GM13976 (cell line): ENCODE measurements around the gene NRXN2.

Experiments used
- DNase-seq: peaks from one replicate; pipeline ENCODE4 v3.0.0; 2012; ENCODE audit warnings: low spot score
- in situ Hi-C: fragments of 300-500 bp; cut with MboI; formaldehyde crosslinking; loops from one replicate; pipeline ENCODE4 v1.12.0; 2022; ENCODE audit warnings: low sequenced_read_pairs, mixed read lengths, inconsistent platforms; ENCODE audit not compliant: unreplicated experiment
- TF ChIP-seq, protein P1 (sequence below): IDR thresholded peaks from 2 replicates; pipeline ENCODE4 v1.5.1; 2012; ENCODE audit warnings: borderline replicate concordance, mild to moderate bottlenecking; ENCODE audit not compliant: insufficient read depth; ENCODE audit errors: extremely low read depth, missing control alignments, control extremely low read depth

The NRXN2 gene

DNA sequence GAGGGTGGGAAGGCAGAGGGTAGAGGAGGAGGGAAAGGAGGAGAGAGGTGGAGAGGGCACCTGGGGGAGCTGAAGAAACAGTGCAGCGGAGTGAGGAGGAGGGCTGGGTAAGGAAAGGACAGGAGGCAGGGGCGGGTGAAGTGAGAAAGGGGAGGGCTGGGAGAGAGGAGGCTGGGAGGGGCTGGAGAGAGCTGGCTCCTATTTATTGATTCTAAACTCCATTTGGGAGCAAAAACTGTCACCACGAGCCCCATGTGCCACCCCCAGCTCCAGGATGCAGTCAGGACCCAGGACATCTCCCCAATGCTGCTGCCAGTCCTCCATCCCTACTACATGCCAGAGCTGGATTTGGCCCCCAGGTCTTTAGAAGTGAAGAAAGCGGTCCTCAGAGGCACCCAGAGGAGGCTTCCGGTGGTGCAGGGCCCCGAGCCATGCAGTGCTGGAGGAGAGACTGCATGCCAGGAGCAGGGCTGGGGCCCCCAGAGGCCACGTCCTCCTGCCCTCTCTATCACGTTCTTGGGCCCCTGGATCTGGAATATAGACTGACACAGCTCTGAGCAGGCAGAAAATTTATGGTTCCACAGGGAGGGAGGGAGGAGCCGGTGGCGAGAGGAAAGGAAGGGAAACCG is 78.2 kb downstream of the NRXN2 start:
- no peak for DNase-seq
- in situ Hi-C loops = no loop called here
- TF ChIP-seq, protein P1, sequence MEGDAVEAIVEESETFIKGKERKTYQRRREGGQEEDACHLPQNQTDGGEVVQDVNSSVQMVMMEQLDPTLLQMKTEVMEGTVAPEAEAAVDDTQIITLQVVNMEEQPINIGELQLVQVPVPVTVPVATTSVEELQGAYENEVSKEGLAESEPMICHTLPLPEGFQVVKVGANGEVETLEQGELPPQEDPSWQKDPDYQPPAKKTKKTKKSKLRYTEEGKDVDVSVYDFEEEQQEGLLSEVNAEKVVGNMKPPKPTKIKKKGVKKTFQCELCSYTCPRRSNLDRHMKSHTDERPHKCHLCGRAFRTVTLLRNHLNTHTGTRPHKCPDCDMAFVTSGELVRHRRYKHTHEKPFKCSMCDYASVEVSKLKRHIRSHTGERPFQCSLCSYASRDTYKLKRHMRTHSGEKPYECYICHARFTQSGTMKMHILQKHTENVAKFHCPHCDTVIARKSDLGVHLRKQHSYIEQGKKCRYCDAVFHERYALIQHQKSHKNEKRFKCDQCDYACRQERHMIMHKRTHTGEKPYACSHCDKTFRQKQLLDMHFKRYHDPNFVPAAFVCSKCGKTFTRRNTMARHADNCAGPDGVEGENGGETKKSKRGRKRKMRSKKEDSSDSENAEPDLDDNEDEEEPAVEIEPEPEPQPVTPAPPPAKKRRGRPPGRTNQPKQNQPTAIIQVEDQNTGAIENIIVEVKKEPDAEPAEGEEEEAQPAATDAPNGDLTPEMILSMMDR = no peak

DNA sequence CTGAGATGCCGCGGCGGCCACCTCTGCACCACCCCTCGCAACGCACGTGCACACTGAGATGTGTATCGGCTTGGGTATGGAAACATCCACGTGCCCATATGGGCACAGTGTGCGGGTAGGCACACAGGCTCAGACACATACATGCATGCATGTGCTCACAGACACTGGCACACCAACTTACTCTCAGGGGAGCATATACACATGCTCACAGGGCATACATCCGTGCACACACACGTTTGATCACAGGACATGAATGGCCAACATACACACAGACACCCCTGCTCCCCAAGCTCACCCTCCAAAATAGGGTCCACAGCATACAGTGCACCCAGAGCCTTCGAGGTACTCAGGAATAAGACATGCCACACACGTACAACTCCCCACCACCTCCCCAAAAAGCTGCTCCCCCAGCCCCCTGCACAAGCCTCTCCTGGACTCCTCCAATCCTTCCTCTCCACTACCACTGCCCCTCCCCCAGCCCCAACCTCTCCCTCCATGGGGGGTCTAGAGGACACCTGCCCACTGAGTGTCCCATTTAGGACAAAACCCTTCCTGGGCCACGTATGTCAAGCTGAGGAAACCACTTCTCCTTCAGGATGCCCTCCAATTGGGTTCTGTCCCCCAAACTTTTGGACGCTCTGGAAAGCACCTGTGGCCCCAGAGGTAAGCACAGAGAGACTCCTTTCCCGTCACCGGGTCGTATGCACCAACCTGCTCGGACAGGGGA is 78.9 kb downstream of the NRXN2 start:
- in situ Hi-C loops = no loop called here
- TF ChIP-seq, protein P1 = no peak
- DNase-seq = no peak

DNA sequence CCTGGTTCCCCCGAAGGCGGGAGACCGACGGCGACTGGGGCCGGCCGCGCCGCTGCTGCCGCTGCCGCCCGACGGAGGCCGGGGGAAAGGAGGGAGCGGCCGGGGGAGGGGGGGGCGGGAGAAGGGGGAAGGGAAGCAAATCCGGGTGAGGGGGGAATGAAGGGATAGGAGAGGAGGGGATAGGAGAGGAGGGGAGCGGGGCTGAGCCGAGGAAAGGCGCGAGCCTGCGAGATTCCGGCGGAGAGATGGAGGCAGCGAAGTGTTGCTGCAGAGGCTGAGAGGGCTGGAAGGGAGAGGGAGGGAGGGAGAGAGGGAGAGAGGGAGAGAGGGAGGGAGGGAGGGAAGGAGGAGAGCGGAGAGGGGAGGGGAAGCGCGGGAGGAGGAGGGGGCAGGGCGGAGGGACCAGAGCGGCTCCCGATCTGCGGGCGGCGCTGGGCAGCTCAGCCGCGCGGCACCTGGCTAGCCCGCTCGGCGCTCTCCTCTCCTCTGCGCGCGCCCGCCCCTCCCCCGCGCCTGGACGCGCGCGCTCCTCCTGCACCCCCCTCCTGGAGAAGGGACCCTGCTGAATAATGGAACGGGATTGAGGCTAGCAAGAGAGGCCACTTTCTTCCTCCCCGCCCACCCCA is 79.6 kb downstream of the NRXN2 start:
- no peak for DNase-seq
- in situ Hi-C loops = no loop called here
- TF ChIP-seq, protein P1 = no peak

DNA sequence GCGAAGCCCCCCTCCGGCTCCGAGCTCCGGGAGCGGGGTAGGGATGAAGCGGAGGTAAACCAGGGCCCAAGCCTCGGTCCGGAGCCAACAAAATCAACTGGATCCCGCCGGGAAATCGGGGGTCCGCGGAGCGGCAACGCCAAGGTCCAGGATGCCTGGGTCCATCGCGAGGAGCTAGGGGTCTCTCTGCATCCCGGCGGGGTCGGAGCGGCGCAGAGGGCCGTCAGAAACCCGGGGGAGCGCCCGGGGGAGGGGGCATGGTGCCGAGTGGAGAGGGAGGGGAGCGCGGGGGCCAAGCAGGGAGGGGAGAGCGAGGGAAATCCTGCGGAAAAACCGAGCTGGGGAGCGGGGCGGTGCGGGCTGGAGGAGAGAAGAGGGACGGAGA is 80.1 kb downstream of the NRXN2 start:
- in situ Hi-C loops = no loop called here
- no peak for DNase-seq
- TF ChIP-seq, protein P1 = no peak

DNA sequence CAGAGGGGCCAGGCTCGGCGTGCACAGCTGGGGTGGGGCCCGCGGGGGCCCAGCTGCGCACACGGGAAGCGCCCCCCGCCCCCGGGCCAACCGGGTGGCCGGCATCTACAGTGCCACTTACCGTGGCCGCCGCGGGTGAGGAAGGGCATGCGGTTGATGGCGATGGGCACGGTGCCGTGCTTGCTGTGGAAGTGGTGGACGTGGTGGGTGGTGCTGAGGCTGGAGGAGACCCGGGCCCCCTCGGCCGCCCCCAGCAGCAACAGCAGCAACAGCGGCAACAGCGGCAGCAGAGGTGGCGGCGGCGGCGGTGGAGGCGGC is 80.6 kb downstream of the NRXN2 start:
- DNase-seq = no peak
- in situ Hi-C loops = no loop called here
- TF ChIP-seq, protein P1 = no peak

DNA sequence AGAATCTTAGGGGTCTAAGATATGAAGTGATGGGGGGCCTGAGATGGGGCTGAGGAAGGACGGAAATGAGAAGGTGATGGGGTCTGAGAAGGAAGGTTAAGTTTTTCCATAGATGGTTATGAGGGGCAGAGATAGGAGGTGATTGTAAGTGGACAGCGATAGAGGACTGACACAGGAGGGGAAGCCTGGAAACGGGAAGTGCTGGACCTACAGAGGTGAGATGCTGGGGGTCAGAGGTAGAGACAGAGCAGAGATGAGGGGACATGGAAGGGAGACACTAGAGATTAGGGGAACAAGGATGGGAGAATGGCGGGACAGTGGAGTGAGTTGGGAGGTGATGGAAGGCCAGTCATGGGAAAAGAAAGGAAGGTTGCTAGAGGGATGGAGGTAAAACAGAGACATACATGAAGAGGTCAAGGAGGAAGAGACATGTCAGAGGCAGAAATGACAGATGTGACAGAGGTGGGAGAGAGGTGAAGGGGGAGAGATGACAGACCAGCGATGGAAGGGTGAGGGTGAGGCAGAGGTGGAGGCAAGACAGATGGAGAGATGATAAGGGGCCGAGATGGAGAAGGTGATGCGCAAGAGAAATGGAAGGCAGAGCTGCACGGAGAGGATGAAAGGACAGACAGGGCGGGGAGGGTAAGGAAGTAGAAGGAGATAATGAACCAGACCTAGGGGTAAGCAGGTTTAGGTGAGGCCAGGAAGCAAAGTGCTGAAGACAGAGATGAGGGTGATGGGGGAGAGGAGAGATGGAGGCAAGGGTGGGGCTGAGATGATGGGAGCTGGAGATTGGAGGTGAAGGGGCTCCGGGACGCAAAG is 81.2 kb downstream of the NRXN2 start:
- TF ChIP-seq, protein P1 = no peak
- in situ Hi-C loops = no loop called here

More for the DNA sequence above, 81.2 kb downstream of the NRXN2 start:
- DNase-seq = no peak
